IPS-NIHi11 (cell line): ENCODE data around the gene MRPL38.
A peak's percentile ranks its signal among the peaks of the same experiment; 100 is the strongest.
"Not testable (repeated sequence)": the region's sequence is repeated elsewhere in the genome, so short reads cannot be mapped to it uniquely, and the experiment has no call there.

Experiments used
- DNase-seq: peaks from one replicate; pipeline ENCODE4 v3.0.0; 2012; ENCODE audit warnings: mixed read lengths, low spot score

The MRPL38 gene

GRCh38 chr17:75896415-75897159 lies 8.1 kb downstream of the MRPL38 start, which contains the start of gene TRIM65:
Gene TRIM65, minus strand, starts transcription at chr17:75896951. Its CDS starts 14 bp downstream, at chr17:75896937.
- DNase-seq, result peak; percentile 94

GRCh38 chr17:75895370-75896155 lies 9.1 kb downstream of the MRPL38 start:
- peak; percentile 80 for DNase-seq

- DNase-seq, result no peak
These were observed 10.5 kb downstream of the MRPL38 start for GRCh38 chr17:75894049-75894733.

- DNase-seq, result no peak
These were observed 11.2 kb downstream of the MRPL38 start for GRCh38 chr17:75893305-75894048.

GRCh38 chr17:75892556-75893224 lies 12.0 kb downstream of the MRPL38 start:
- DNase-seq, result no peak

GRCh38 chr17:75891605-75892555 lies 12.8 kb downstream of the MRPL38 start:
- no peak for DNase-seq

- no peak for DNase-seq
These were observed 13.6 kb downstream of the MRPL38 start for GRCh38 chr17:75891022-75891604.

GRCh38 chr17:75889454-75889853 lies 15.2 kb downstream of the MRPL38 start:
- no peak for DNase-seq

GRCh38 chr17:75888484-75888883 lies 16.2 kb downstream of the MRPL38 start:
- no peak for DNase-seq

- not testable (repeated sequence) for DNase-seq
These were observed 18.8 kb downstream of the MRPL38 start for GRCh38 chr17:75885860-75886259.

GRCh38 chr17:75885431-75885830 lies 19.3 kb downstream of the MRPL38 start:
- DNase-seq, result no peak

GRCh38 chr17:75881678-75882454 lies 22.8 kb downstream of the MRPL38 start:
- DNase-seq, result no peak

- no peak for DNase-seq
These were observed 24.4 kb downstream of the MRPL38 start for GRCh38 chr17:75880266-75880665.

GRCh38 chr17:75878174-75878998 lies 26.3 kb downstream of the MRPL38 start, which contains the start of gene TRIM47:
Gene TRIM47, minus strand, starts transcription at chr17:75878581. Its CDS starts 33 bp downstream, at chr17:75878548.
- peak; percentile 64 for DNase-seq

GRCh38 chr17:75877752-75878173 lies 26.9 kb downstream of the MRPL38 start:
- DNase-seq, result peak; percentile 85

- DNase-seq, result peak; percentile 47
These were observed 27.5 kb downstream of the MRPL38 start for GRCh38 chr17:75876938-75877751.
